HG02610 (cell line): Measurements from ENCODE around the gene CCDC87.
A peak's percentile ranks its signal among the peaks of the same experiment; 100 is the strongest.
"Not testable (repeated sequence)": the region's sequence is repeated elsewhere in the genome, so short reads cannot be mapped to it uniquely, and the experiment has no call there.

Experiments
- ATAC-seq: cut with Tn5 transposase; IDR thresholded peaks from one replicate; pipeline ENCODE4 v1.9.1; 2021; ENCODE audit warnings: mild to moderate bottlenecking, moderate library complexity; ENCODE audit not compliant: unreplicated experiment

The CCDC87 gene

GRCh38 chr11:66616379-66617154 is 23.7 kb upstream of the CCDC87 start, which contains the start of gene RBM14:
Gene RBM14 (plus strand): TSS chr11:66616630. CDS start chr11:66616721, 91 bp downstream.
- ATAC-seq: peak; percentile 92

- ATAC-seq: no peak
These were observed 21.2 kb upstream of the CCDC87 start for GRCh38 chr11:66614073-66614472.

DNA sequence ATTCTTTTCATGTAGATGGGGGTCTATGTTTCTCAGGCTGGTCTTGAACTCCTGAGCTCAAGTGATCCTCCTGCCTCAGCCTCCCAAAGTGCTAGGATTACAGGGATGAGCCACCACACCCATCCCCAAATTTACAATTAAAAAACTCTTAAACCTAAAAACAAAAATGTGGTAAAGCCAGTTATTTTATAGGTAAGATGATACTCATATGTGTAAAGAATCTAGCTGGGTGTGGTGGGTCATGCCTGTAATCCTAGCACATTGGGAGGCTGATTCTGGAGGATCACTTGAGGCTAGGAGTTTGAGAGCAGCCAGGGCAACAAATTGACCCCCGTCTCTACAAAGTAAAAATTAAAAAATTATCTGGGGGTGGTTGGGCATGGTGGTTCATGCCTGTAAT is 19.6 kb upstream of the CCDC87 start:
- ATAC-seq: no peak

DNA sequence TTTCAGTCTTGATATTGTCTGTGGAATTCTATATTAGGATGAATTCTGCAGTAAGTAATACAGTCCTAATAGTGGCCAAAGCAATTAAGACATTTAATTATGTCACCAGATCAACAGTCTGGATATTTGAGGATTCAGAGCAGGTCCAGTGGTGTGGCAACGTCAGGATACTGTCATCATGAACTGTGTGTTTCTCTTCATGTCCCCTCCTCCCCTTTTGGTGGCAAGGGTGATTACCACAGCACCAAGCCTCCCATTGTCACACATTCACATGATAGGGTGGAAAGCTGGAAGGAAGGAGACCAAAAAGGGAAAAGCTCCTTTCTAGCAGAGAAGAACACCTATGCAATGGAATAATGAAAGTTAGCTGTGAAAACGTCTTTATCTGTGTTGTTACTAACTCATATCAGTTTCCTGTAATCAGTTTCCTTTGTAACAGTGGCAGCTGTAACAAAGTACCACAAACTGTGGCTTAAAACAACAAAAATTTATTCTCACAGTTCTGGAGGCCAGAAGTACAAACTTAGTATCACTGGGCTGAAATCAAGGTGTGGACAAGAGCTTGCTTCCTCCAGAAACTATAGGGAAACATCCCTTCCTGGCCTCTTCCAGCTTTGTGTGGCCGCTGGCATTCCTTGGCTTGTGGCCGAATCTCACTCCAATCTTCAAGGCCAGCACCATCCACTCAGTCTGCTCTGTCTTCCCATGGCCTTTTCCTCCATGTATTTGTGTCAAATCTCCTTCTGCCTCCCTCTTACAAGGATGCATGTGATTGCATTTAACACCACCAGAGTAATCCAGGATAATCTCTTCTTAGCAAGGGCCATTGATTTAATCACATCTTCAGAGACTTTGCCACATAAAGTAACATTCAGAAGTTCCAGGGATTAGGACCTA is 17.1 kb upstream of the CCDC87 start:
- ATAC-seq: no peak

DNA sequence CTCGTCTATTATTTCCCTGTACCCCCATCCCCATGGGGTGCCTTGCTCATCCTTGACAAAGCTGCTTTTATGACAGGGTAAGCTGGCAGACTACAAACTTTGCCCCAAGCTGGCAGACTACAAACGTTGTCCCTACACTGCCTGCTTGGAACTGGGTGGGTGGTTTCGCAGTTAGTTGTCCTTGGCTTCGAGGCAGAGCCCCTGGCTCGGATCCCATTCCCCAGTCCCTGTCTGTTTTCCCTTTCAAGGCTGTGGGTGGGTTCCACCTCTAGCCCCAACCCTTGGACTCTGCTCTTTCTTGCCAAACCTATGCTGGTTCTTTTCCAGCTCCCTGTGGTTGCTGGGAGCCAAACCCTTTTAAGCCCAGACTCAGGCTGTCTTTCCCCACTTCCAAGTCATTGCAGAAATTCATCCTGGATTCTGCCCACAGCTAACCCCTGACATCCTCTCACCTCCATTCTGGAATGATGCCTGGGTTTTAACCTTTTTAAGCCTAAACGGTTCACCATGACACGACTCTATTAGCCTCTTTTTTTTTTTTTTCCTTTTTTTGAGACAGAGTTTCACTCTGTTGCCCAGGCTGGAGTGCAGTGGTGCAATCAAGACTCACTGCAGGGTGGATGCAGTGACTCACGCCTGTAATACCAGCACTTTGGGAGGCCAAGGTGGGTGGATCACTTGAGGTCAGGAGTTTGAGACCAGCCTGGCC is 14.4 kb upstream of the CCDC87 start:
- ATAC-seq: no peak

DNA sequence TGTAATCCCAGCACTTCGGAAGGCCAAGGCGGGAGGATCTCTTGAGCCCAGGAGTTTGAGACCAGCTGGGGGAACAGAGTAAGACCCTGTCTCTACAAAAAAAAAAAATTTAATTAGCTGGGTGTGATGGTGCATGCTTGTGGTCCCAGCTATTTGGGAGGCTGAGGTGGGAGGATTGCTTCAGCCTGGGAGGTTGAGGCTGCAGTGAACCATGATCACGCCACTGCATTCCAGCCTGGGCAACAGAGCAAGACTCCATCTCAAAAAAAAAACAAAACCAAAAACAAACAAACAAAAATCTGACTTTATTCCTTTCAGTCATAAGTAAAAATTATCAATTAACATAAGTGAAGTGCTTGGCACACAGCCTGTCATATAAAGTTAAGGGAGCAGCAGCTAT is 13.7 kb upstream of the CCDC87 start:
- not testable (repeated sequence) for ATAC-seq

DNA sequence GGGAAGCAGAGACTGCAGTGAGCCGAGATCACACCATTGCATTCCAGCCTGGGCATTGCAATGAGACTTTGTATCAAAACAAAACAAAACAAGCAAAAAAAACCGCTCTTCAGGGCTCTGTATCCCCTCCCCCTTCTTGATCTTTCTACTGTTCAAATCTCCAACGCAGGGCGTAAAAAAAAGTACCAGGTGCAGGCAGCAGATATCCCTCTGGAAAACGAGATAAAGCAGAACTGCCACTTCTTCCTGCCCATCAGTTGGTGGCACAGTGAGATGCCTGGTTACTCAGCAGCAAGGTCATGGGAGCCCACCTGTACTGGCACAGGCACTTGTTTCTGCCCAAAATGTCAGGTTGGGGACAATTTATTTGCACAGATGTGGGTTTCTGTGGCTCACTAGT is 11.3 kb upstream of the CCDC87 start:
- ATAC-seq: no peak

DNA sequence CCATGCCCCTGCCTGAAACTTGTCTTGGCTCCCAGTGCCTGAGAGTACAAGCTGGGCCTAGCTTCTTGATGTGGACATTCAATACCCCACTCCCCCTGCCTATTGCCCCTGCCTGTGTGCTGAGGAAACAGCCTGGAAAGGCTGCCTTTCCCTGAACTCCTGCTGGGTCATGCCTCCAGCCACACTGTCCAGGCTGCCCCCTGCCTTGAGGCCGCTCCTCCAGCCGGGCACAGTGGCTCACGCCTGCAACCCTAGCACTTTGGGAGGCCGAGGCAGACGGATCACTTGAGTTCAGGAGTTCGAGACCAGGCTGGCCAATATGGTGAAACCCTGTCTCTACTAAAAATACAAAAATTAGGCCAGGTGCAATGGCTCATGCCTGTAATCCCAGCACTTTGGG is 10.2 kb upstream of the CCDC87 start:
- no peak for ATAC-seq

GRCh38 chr11:66600631-66601233 is 7.9 kb upstream of the CCDC87 start:
- ATAC-seq: no peak

DNA sequence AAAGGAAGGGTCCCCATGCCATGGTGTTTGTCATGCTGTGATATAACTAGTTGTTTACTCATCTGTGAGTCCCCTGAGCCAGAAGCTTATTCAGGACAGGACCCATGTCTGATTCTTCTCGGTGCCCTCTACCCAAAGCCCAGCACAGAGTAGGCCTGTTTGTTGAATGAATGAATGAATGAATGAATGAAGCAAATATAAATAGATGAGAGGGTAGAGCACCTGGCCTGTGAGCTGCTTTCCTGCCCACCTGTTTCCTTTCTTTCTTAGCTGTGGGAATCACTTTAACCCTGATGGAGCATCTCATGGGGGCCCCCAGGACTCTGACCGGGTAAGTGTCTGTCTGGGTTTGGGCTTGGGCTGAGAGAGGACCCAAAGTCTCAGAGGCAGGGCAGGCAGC is 7.4 kb upstream of the CCDC87 start:
- ATAC-seq: no peak

DNA sequence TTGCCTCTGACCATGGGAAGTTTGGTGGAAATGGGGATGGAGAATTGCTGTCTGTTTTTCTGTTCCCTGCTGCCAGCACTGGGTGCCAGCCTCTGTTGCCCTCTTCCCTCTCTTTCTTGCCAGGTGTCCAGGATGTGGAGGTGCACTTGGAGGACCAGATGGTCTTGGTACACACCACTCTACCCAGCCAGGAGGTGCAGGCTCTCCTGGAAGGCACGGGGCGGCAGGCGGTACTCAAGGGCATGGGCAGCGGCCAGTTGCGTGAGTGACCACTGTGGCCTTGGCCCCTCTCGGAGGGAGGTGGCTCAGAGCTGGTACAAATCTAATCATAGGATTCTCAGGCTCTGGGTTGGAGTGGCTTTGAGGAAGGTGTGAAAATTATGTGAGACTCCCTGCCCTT is 6.1 kb upstream of the CCDC87 start:
- no peak for ATAC-seq

DNA sequence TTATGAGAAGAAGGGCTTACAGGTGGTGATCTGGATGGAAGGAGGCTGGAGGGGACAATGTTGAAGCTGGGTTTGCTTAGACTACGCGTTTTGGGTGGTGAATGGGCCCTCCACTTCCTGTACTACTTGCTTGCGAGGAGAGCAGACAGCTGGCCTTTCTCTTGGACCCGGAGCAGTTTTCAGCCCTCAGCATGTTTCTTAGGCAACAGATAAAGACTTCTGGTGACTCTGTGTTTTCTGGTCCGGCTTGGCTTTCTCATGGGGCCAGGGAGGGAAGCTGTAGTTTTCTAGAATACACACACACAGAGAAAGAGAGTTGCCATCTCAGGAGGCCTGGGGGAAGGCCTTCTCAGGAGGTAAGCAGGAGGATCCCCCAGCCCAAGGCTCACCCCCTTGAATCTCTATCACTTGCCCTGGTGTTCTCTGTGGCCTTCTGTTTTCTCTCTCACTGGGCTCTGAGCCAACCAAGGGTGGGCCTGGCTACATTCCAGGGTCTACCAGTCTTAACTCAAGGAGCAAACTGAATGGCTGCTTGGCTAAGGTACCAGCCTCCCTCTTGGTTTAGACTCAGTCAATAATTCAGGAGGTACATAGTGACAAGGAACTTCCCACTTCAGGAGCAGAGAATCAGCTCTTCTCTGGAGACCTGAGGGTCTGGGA is 2.5 kb upstream of the CCDC87 start:
- no peak for ATAC-seq

DNA sequence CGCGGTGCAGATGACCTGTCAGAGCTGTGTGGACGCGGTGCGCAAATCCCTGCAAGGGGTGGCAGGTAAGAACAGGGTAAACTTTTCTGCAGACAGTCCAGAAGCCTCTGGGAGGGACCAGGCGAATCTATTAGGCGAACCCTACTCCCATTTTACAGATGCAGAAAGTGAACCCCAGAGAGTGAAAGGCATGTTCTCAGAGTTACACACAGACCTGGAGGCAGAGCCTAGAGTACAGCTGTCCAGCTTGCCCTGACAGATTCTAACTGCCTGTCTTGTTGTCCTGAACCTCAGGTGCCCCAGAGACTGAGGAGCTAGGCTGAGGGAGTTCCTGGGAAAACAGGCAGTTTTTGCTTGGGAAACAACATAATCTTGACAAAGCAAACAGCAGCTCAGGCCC is 787 bp upstream of the CCDC87 start:
- no peak for ATAC-seq

DNA sequence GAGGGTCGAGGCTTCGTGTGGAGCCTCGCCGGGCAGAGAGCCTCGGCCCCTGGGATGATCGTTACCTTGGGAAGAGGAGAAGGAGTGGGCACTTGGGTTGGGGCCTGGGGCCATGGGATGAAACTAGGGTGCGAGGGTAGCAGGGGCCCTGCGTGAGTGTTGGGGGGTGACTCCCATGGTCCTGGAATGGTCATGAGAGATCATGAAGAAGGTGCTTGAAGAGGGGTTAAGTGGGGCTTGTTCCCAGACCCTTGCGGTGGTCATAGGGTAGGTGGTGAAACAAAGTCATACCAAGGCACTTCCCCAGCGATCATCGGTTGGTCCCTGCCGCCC is 406 bp upstream of the CCDC87 start:
- ATAC-seq: no peak

GRCh38 chr11:66591175-66591574 is 1.7 kb downstream of the CCDC87 start:
- ATAC-seq: no peak

DNA sequence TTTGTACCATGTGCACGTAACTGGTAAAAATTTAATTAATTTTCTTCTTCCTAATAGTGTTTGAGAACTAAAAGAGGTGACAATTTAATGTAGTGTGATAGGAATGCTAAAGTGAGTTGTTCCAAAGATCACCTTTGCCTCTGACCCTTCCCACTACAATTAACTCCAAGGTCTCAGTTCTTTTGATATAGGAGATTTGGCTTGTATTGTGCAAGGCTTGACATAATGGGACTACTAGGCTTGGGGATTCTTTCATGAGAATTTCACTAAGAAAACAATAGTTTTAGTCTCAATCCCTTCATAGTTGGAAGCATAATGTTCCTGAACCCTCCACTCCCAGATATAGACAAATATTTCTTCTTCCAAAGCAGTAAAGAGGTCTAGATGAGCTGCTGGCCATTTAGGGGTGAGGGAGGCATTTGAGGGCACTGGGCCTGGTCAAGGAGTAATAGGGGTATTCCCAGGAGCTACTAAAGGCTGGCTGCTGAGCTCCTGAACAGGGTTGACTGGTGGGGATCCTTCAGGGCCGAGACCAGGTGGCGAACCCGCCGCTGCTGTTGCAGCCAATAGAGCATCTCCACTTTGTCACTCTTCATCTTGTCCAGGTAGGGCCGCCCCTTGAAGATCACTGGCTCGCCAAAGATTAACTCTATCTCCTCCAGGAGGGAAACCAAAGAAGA is 2.7 kb downstream of the CCDC87 start:
- ATAC-seq: no peak

DNA sequence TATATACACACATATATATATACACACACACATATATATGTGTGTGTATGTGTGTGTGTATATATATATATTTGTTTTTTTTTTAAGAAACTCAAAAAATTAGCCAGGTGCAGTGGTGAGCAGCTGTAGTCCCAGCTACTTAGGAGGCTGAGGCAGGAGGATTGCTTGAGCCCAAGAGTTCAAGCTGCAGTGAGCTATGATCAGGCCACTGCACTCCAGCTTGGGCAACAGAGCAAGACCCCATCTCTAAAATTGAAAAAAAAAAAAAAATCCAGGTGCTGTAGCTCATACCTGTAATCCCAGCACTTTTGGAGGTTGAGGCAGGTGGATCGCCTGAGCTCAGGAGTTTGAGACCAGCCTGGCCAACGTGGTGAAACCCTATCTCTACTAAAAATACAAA is 3.5 kb downstream of the CCDC87 start:
- ATAC-seq: not testable (repeated sequence)

DNA sequence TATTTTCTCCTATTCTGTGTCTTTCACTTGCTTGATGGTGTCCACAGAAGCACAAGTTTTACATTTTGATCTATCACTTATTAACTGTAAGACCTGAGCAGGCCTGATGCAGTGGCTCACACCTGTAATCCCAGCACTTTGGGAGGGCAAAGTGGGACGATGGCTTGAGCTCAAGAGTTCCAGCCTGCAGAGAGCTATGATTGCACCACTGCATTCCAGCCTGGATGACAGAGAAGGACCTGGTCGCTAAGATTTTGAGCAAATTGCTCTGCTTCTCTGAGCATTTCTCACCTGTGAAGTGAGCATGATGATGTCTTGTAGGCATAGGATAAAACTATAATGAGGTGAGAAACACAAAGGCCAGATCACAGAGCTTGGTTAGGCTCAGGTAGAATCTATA is 6.7 kb downstream of the CCDC87 start:
- ATAC-seq: no peak

DNA sequence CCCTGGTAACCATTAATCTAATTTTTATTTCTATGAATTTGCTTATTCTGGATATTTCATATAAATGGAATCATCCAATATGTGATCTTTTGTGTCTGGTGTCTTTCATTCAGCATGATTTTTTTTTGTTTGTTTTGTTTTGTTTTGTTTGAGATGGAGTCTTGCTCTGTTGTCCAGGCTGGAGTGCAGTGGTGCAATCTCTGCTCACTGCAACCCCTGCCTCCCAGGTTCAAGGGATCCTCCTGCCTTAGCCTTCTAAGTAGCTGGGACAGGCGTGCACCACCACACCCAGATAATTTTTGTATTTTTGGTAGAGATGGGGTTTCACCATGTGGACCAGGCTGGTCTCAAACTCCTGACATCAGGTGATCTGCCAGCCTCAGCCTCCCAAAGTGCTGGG is 7.4 kb downstream of the CCDC87 start:
- not testable (repeated sequence) for ATAC-seq

GRCh38 chr11:66582565-66583147 is 10.2 kb downstream of the CCDC87 start:
- ATAC-seq: not testable (repeated sequence)
